Tibial artery (tissue), 4 donors: ENCODE results near the gene LINC00305.
A peak's percentile ranks its signal among the peaks of the same experiment; 100 is the strongest.

Source experiments
- DNase-seq, 2 donors: peaks; one replicate each; pipeline ENCODE4 v3.0.0-alpha.2; 2019
- H3K27ac ChIP-seq, 2 donors: fragments of 200-600 bp; sonication (generic) in 1 of 2; 1 replicate in 1 of 2; 2 replicates in 1 of 2; pipeline ENCODE4 v1.5.1; 2018 to 2019; ENCODE audit warnings: mild to moderate bottlenecking in 1 of 2
- H3K27me3 ChIP-seq, 2 donors: fragments of 200-600 bp; sonication (generic) in 1 of 2; one replicate each; pipeline versions ENCODE4 v1.5.1 to v1.6.0; 2016 to 2019
- H3K36me3 ChIP-seq, 3 donors: fragments of 200-600 bp; sonication (generic) in 2 of 3; one replicate each; pipeline ENCODE4 v1.5.1; 2016 to 2019; ENCODE audit warnings: mild to moderate bottlenecking in 2 of 3
- H3K4me1 ChIP-seq, 4 donors: fragments of 200-600 bp; sonication (generic) in 2 of 4; 1 replicate in 3 of 4; 2 replicates in 1 of 4; pipeline ENCODE4 v1.5.1; 2016 to 2019
- H3K4me3 ChIP-seq, 2 donors: fragments of 200-600 bp; sonication (generic) in 1 of 2; 1 replicate in 1 of 2; 2 replicates in 1 of 2; pipeline ENCODE4 v1.5.1; 2018 to 2019; ENCODE audit warnings: mild to moderate bottlenecking in 2 of 2
- H3K9me3 ChIP-seq, 3 donors: fragments of 200-600 bp; sonication (generic) in 1 of 3; one replicate each; pipeline ENCODE4 v1.5.1; 2016 to 2019
- intact Hi-C: fragments of 100-400 bp; cut with DNase I; formaldehyde crosslinking; loops from one replicate; pipeline ENCODE4 v1.15.0; 2023; ENCODE audit warnings: low total_unique reads
- TF ChIP-seq, protein P1 (sequence below), 2 experiments: fragments of 200-600 bp in 1 of 2; fragments of 450-650 bp in 1 of 2; IDR thresholded peaks; one replicate each; pipeline ENCODE4 v1.5.1; 2017 to 2019; ENCODE audit warnings: antibody characterized with exemption in 2 of 2, mild to moderate bottlenecking in 1 of 2, moderate library complexity in 1 of 2

LINC00305 gene

DNA sequence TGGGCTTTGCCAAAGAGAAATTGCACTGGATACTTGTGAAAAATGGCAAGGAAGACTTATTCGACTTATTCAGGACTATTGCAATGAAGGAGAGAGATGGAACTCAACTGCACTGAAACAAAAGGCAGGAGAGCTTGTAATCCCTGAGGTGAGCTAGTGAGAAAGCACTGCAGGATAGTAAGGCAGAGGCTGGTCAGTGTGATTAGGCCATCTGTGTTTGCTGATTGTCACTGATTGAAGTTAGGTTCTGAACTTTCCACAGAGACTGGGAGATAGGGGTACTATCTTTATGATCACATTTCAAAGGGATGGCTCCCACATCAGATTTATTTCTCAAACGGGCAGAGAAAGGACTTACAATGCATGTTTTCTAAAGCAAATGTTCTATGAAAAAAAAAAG, 96.1 kb downstream of the LINC00305 start:
- no peaks in the 10 kb centered on the region for H3K27me3 ChIP-seq
- no peak overlapping the region for H3K4me3 ChIP-seq
- intact Hi-C loops = no loop called here
- no peak for DNase-seq
- no peak overlapping the region for H3K27ac ChIP-seq
- no peaks in the 10 kb centered on the region for H3K9me3 ChIP-seq
- no peaks in the 10 kb centered on the region for H3K4me1 ChIP-seq
- TF ChIP-seq, protein P1, sequence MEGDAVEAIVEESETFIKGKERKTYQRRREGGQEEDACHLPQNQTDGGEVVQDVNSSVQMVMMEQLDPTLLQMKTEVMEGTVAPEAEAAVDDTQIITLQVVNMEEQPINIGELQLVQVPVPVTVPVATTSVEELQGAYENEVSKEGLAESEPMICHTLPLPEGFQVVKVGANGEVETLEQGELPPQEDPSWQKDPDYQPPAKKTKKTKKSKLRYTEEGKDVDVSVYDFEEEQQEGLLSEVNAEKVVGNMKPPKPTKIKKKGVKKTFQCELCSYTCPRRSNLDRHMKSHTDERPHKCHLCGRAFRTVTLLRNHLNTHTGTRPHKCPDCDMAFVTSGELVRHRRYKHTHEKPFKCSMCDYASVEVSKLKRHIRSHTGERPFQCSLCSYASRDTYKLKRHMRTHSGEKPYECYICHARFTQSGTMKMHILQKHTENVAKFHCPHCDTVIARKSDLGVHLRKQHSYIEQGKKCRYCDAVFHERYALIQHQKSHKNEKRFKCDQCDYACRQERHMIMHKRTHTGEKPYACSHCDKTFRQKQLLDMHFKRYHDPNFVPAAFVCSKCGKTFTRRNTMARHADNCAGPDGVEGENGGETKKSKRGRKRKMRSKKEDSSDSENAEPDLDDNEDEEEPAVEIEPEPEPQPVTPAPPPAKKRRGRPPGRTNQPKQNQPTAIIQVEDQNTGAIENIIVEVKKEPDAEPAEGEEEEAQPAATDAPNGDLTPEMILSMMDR (IDR thresholded peaks at IDR 0.05) = no peak
- no peaks in the 10 kb centered on the region for H3K36me3 ChIP-seq

GRCh38 chr18:64044616-64045015, 104.3 kb downstream of the LINC00305 start:
- Histone ChIP-seq H3K4me3 (no peak overlapping the region), H3K4me1 (no peaks in the 10 kb centered on the region), H3K27me3 (no peaks in the 10 kb centered on the region), H3K27ac (no peak overlapping the region), H3K36me3 (no peaks in the 10 kb centered on the region), H3K9me3 (peaks cover 0 to 8% (median 0%) of the 10 kb centered on the region in 3 donors)
- no peak for DNase-seq
- TF ChIP-seq, protein P1 (IDR thresholded peaks at IDR 0.05) = no peak
- intact Hi-C loops = no loop called here

DNA sequence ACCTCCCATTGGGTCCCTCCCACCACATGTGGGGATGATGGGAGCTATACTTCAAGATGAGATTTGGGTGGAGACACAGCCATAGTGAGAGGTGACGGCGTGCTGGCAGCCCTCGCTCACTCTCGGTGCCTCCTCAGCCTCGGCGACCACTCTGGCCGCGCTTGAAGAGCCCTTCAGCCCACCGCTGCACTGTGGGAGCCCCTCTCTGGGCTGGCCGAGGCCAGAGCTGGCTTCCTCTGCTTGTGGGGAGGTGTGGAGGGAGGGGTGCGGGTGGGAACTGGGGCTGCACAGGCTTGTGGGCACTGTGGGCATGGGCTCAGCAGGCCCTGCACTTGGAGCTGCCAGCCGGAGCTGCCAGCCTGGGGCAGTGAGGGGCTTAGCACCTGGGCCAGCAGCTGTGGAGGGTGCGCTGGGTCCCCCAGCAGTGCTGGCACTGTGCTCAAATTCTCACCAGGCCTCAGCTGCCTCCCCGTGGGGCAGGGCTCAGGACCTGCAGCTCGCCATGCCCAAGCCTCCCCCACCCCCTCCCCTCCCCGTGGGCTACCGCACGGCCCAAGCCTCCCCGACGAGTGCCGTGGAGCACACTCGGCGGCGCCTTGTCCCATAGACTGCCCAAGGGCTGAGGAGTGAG, 106.0 kb downstream of the LINC00305 start:
- intact Hi-C loops = no loop called here
- H3K36me3 ChIP-seq = no peaks in the 10 kb centered on the region
- peaks cover 0 to 8% (median 0%) of the 10 kb centered on the region in 3 donors for H3K9me3 ChIP-seq
- no peak overlapping the region for H3K4me3 ChIP-seq
- TF ChIP-seq, protein P1 (IDR thresholded peaks at IDR 0.05) = no peak
- no peak for DNase-seq
- no peaks in the 10 kb centered on the region for H3K27me3 ChIP-seq
- no peaks in the 10 kb centered on the region for H3K4me1 ChIP-seq
- H3K27ac ChIP-seq = no peak overlapping the region

DNA sequence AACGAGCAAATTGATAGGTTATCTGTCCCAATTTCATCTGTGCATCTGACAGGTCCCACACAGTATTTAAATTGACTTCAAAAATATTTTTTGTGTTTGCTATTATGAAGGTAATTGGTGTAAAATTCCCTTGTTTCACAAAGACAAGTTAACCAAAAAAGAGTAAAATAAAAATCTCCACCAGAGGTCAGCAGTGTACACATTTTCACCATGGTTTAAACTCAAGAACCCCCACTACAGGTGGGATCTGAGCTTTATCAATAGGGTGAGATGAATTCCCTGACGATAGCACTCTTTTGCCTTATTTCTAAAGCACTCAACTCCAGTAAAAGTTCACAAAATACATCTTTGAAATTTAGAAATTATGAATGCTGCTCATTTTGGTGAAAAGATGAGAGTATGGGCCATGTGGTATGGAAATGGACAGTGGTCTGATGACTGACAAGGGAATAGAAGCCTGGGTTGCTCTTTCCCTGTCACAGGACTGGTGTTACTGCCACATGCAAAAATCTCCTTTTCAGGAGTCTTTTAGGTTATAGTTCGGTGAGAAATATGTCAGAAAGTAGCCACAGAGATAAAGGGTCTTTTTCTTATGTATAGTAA, 111.0 kb downstream of the LINC00305 start:
- Histone ChIP-seq H3K4me3 (no peak overlapping the region), H3K27me3 (no peaks in the 10 kb centered on the region), H3K27ac (no peak overlapping the region), H3K9me3 (peaks cover 0 to 4% (median 0%) of the 10 kb centered on the region in 3 donors), H3K36me3 (no peaks in the 10 kb centered on the region), H3K4me1 (no peaks in the 10 kb centered on the region)
- TF ChIP-seq, protein P1 (IDR thresholded peaks at IDR 0.05) = peak in 1 of 2 experiments; percentile 16
- DNase-seq = no peak
- intact Hi-C loops = no loop called here

DNA sequence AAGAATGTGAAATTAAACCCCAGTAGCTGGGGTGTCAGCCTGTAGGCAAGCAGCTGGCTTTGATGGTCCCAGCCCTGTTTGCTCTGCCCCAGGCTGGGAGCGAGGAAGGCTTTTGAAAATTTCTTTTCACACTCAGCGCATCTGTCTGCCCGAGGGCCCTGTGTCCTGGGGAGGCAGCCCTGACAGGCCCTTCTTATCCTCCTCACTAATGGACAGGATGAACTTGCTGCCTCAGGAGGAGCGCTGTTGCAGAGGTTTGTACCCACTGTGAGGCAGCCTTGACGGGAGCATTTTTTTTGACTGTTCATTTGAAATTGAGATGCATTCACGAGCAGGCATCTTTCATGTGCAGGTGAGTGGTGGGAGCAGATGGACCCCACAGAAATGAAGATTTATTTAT, 116.6 kb downstream of the LINC00305 start:
- intact Hi-C loops = no loop called here

More for the DNA sequence above, 116.6 kb downstream of the LINC00305 start:
- H3K27me3 ChIP-seq = no peaks in the 10 kb centered on the region
- no peaks in the 10 kb centered on the region for H3K9me3 ChIP-seq
- TF ChIP-seq, protein P1 (IDR thresholded peaks at IDR 0.05) = no peak
- no peaks in the 10 kb centered on the region for H3K36me3 ChIP-seq
- H3K27ac ChIP-seq = no peak overlapping the region
- no peak for DNase-seq
- no peak overlapping the region for H3K4me3 ChIP-seq
- H3K4me1 ChIP-seq = no peaks in the 10 kb centered on the region
